Mesendoderm (in vitro differentiated cells): Measurements from ENCODE around the gene NAALAD2. TPM values are rescaled to one million over a fixed set of nuclear protein-coding genes. Genes with fewer than 3 reads are reported as not detected.
"Not testable (repeated sequence)": the region's sequence is repeated elsewhere in the genome, so short reads cannot be mapped to it uniquely, and the experiment has no call there.

ENCODE experiments used
- DNase-seq: peaks from one replicate; pipeline ENCODE4 v3.0.0; 2013
- H2AK5ac ChIP-seq: 2 replicates; pipeline ENCODE4 v1.6.1; 2013; ENCODE audit warnings: low read length, inconsistent platforms
- H2BK120ac ChIP-seq: 2 replicates; pipeline ENCODE4 v1.6.1; 2013; ENCODE audit warnings: low read depth, mild to moderate bottlenecking, low read length, moderate library complexity, mixed read lengths
- H2BK15ac ChIP-seq: replicated peaks from 2 replicates; pipeline ENCODE4 v1.6.1; 2013; ENCODE audit warnings: low read depth, mild to moderate bottlenecking, moderate library complexity
- H2BK5ac ChIP-seq: 2 replicates; pipeline ENCODE4 v1.6.1; 2013; ENCODE audit warnings: low read length, inconsistent platforms
- H3K18ac ChIP-seq: 2 replicates; pipeline ENCODE4 v1.6.1; 2013; ENCODE audit warnings: mild to moderate bottlenecking, low read length, mixed read lengths
- H3K23ac ChIP-seq: one replicate; pipeline ENCODE4 v1.6.1; 2013; ENCODE audit warnings: low read length
- H3K27ac ChIP-seq: 2 replicates; pipeline ENCODE4 v1.5.1; 2013; ENCODE audit warnings: low read depth, mild to moderate bottlenecking, inconsistent platforms, low read length, moderate library complexity
- H3K27me3 ChIP-seq: 2 replicates; pipeline ENCODE4 v1.6.1; 2013; ENCODE audit warnings: low read length, control low read depth, mild to moderate bottlenecking, inconsistent platforms; ENCODE audit not compliant: insufficient read depth, poor library complexity
- H3K36me3 ChIP-seq: 2 replicates; pipeline ENCODE4 v1.6.1; 2013; ENCODE audit warnings: low read length, inconsistent platforms; ENCODE audit not compliant: control insufficient read depth, insufficient read depth
- H3K4ac ChIP-seq: one replicate; pipeline ENCODE4 v1.6.1; 2013; ENCODE audit warnings: low read depth, mild to moderate bottlenecking, low read length, moderate library complexity
- H3K4me1 ChIP-seq: 2 replicates; pipeline ENCODE4 v1.6.1; 2013; ENCODE audit warnings: low read depth, low read length, inconsistent platforms; ENCODE audit not compliant: control insufficient read depth
- H3K4me2 ChIP-seq: 2 replicates; pipeline ENCODE4 v1.6.1; 2013; ENCODE audit warnings: low read length
- H3K4me3 ChIP-seq: 2 replicates; pipeline ENCODE4 v1.5.1; 2013; ENCODE audit warnings: mild to moderate bottlenecking, low read length
- H3K56ac ChIP-seq: one replicate; pipeline ENCODE4 v1.6.1; 2013; ENCODE audit warnings: low read length
- H3K79me1 ChIP-seq: 2 replicates; pipeline ENCODE4 v1.6.1; 2013; ENCODE audit warnings: low read length, inconsistent platforms
- H3K79me2 ChIP-seq: 2 replicates; pipeline ENCODE4 v1.6.1; 2013; ENCODE audit warnings: mild to moderate bottlenecking, low read length; ENCODE audit not compliant: control insufficient read depth, insufficient read depth
- H3K9ac ChIP-seq: 2 replicates; pipeline ENCODE4 v1.6.1; 2013; ENCODE audit warnings: low read length, inconsistent platforms
- H4K5ac ChIP-seq: one replicate; pipeline ENCODE4 v1.6.1; 2013; ENCODE audit warnings: low read length
- H4K8ac ChIP-seq: one replicate; pipeline ENCODE4 v1.6.1; 2013; ENCODE audit warnings: low read depth, mild to moderate bottlenecking, control low read depth, low read length, moderate library complexity
- WGBS: extraction: QIAGEN DNeasy Blood & Tissue Kit; methylation state at CpG from one replicate; pipeline ENCODE4 v1.1.7; 2013; ENCODE audit warnings: low lambda C conversion rate, missing lambda C conversion rate; ENCODE audit not compliant: insufficient coverage; ENCODE audit errors: extremely low coverage; 5-methylcytosine and 5-hydroxymethylcytosine counted together
- polyA plus RNA-seq, 2 experiments: library from polyadenylated mRNA; stranded (reverse); fragments of 200-250 nt; gene quantifications; one replicate each; pipeline ENCODE4 v1.2.3, GENCODE V29; 2013

The NAALAD2 gene
- 1.5 TPM for polyA plus RNA-seq (2013, experiment 1 of 2)
- polyA plus RNA-seq (2013, experiment 2 of 2): 1.3 TPM

- Histone ChIP-seq H3K79me2 (no peaks in the 10 kb centered on the region), H4K5ac (no peak within 1 kb of the TSS), H3K23ac (no peak within 1 kb of the TSS), H2AK5ac (no peak within 1 kb of the TSS), H3K4me3 (peak within 1 kb of the TSS; percentile 56), H3K27ac (peak within 1 kb of the TSS; percentile 16), H2BK15ac (peak within 1 kb of the TSS; percentile 57), H2BK5ac (no peak within 1 kb of the TSS), H3K56ac (peak within 1 kb of the TSS; percentile 61), H3K36me3 (no peaks in the 10 kb centered on the region), H4K8ac (no peak within 1 kb of the TSS), H2BK120ac (no peak within 1 kb of the TSS), H3K4me2 (peak within 1 kb of the TSS; percentile 72), H3K4me1 (no peaks in the 10 kb centered on the region), H3K27me3 (no peaks in the 10 kb centered on the region), H3K9ac (peak within 1 kb of the TSS; percentile 54), H3K4ac (peak within 1 kb of the TSS; percentile 6), H3K18ac (peak within 1 kb of the TSS; percentile 76), H3K79me1 (no peaks in the 10 kb centered on the region)
- peak; percentile 72 for DNase-seq
- WGBS: no CpG with 5 or more reads among the region's 25 CpGs
Observed at GRCh38 chr11:90134478-90135003, at the start of gene NAALAD2. TSS of gene NAALAD2 (plus strand) at chr11:90134663. CDS start at chr11:90134759, 96 bp downstream.

GRCh38 chr11:90085650-90086049 is 48.8 kb upstream of the NAALAD2 start, which contains the start of gene UBTFL1:
TSS of gene UBTFL1 (plus strand) at chr11:90085950. CDS start at chr11:90085950, 0 bp downstream.
- WGBS: no CpG with 5 or more reads among the region's 3 CpGs
- H3K79me1 ChIP-seq, H3K27ac ChIP-seq: not testable (repeated sequence)

GRCh38 chr11:90088731-90089130 is 45.7 kb upstream of the NAALAD2 start:
- H2BK15ac ChIP-seq, H3K79me1 ChIP-seq, H3K4me3 ChIP-seq, H3K9ac ChIP-seq, H3K23ac ChIP-seq, H3K18ac ChIP-seq, H3K27ac ChIP-seq, H2AK5ac ChIP-seq, H4K5ac ChIP-seq, H3K36me3 ChIP-seq, H4K8ac ChIP-seq, H2BK5ac ChIP-seq, H3K79me2 ChIP-seq, H3K4me1 ChIP-seq, H3K56ac ChIP-seq, H2BK120ac ChIP-seq, H3K4ac ChIP-seq, H3K27me3 ChIP-seq, H3K4me2 ChIP-seq: not testable (repeated sequence)
- WGBS: no CpG with 5 or more reads among the region's 2 CpGs
- DNase-seq: peak; percentile 36

More at GRCh38 chr11:90085650-90086049, 48.8 kb upstream of the NAALAD2 start, which contains the start of gene UBTFL1:
- not testable (repeated sequence) for H3K4me3 ChIP-seq, H2BK5ac ChIP-seq, DNase-seq, H3K56ac ChIP-seq, H3K36me3 ChIP-seq, H3K79me2 ChIP-seq, H2BK15ac ChIP-seq, H2BK120ac ChIP-seq, H2AK5ac ChIP-seq, H3K23ac ChIP-seq, H3K27me3 ChIP-seq, H3K18ac ChIP-seq, H3K4me1 ChIP-seq, H3K4me2 ChIP-seq, H3K4ac ChIP-seq, H4K5ac ChIP-seq, H3K9ac ChIP-seq, H4K8ac ChIP-seq

GRCh38 chr11:90095230-90095924 is 39.1 kb upstream of the NAALAD2 start:
- not testable (repeated sequence) for H3K27me3 ChIP-seq, H3K9ac ChIP-seq, H3K79me1 ChIP-seq, H2BK15ac ChIP-seq, H4K8ac ChIP-seq, H4K5ac ChIP-seq, H3K56ac ChIP-seq, H3K36me3 ChIP-seq, H2BK5ac ChIP-seq, H3K27ac ChIP-seq, H2AK5ac ChIP-seq, H3K18ac ChIP-seq, H3K4me1 ChIP-seq, DNase-seq, H3K23ac ChIP-seq, H3K79me2 ChIP-seq, H2BK120ac ChIP-seq, H3K4me2 ChIP-seq, H3K4me3 ChIP-seq, H3K4ac ChIP-seq
- no CpG with 5 or more reads among the region's 28 CpGs for WGBS

- H2BK15ac ChIP-seq, H4K5ac ChIP-seq, H2AK5ac ChIP-seq, DNase-seq, H3K9ac ChIP-seq, H3K23ac ChIP-seq, H3K36me3 ChIP-seq, H3K79me1 ChIP-seq, H3K27me3 ChIP-seq, H2BK5ac ChIP-seq, H3K56ac ChIP-seq, H3K4me2 ChIP-seq, H3K18ac ChIP-seq, H2BK120ac ChIP-seq, H3K4me1 ChIP-seq, H3K4me3 ChIP-seq, H3K4ac ChIP-seq, H4K8ac ChIP-seq, H3K27ac ChIP-seq, H3K79me2 ChIP-seq: not testable (repeated sequence)
- WGBS: no CpG with 5 or more reads among the region's 4 CpGs
Observed at GRCh38 chr11:90098261-90098660, 36.2 kb upstream of the NAALAD2 start.
